ENCODE data around the gene DIP2B. TPM values are rescaled to one million over a fixed set of nuclear protein-coding genes. Genes with fewer than 3 reads are reported as not detected.
A peak's percentile ranks its signal among the peaks of the same experiment; 100 is the strongest.

The DIP2B gene
- total RNA-seq, 1 experiment from 2014 or later, result 29.4 TPM

DNA sequence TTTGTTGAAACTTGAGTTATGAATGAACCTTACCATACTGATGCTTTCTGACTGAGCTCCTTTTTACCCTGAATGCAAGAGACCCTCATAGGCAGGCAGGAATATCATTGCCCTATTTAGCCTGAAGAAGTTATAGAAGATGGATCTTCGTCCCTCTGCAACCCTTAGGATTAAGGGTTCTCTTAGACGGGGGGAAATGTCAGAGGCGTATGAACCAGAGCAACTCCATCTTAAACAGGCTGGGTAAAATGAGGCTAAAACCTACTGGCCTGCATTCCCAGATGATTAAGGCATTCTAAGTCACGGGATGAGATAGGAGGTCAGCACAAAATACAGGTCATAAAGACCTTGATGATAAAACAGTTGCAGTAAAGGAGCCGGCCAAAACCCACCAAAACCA is 266.6 kb downstream of the DIP2B start:
- H3K4me1 ChIP-seq (replicated peaks; ENCODE audit: insufficient read depth), result peaks cover 30% of the 10 kb centered on the region
- H3K9me2 ChIP-seq (ENCODE audit: insufficient read depth), result no peaks in the 10 kb centered on the region
- no peaks in the 10 kb centered on the region for H3K27me3 ChIP-seq (ENCODE audit: insufficient read depth, low read depth)
- TF ChIP-seq, protein P1, sequence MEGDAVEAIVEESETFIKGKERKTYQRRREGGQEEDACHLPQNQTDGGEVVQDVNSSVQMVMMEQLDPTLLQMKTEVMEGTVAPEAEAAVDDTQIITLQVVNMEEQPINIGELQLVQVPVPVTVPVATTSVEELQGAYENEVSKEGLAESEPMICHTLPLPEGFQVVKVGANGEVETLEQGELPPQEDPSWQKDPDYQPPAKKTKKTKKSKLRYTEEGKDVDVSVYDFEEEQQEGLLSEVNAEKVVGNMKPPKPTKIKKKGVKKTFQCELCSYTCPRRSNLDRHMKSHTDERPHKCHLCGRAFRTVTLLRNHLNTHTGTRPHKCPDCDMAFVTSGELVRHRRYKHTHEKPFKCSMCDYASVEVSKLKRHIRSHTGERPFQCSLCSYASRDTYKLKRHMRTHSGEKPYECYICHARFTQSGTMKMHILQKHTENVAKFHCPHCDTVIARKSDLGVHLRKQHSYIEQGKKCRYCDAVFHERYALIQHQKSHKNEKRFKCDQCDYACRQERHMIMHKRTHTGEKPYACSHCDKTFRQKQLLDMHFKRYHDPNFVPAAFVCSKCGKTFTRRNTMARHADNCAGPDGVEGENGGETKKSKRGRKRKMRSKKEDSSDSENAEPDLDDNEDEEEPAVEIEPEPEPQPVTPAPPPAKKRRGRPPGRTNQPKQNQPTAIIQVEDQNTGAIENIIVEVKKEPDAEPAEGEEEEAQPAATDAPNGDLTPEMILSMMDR (conservative IDR thresholded peaks at IDR 0.05), result no peak
- TF ChIP-seq EZH2 (IDR thresholded peaks at IDR 0.05; ENCODE audit: low read depth), result no peak
- intact Hi-C loops (cut with micrococcal nuclease; ENCODE audit: unreplicated experiment), result no loop called here
- peaks cover 12% of the 10 kb centered on the region for H3K36me3 ChIP-seq (ENCODE audit: low read depth)
- H3K4me3 ChIP-seq, result no peak overlapping the region
- ChIA-PET POLR2A (ENCODE audit: unreplicated experiment) (no interaction called here), CTCF (no interaction called here)
- no peak overlapping the region for H3K4me2 ChIP-seq
- peaks cover 19% of the 10 kb centered on the region for H4K20me1 ChIP-seq (ENCODE audit: insufficient read depth)
- DNase-seq, result no peak
- no peaks in the 10 kb centered on the region for H3K9me3 ChIP-seq (ENCODE audit: insufficient read depth, low read depth)
- no peak overlapping the region for H3K27ac ChIP-seq
- no peak overlapping the region for H2AFZ ChIP-seq
- H3K79me2 ChIP-seq (ENCODE audit: low read depth), result peaks cover 87% of the 10 kb centered on the region
- H3F3A ChIP-seq (ENCODE audit: insufficient read depth, low read depth), result peaks cover 26% of the 10 kb centered on the region
- no TSS peak for BruUV-seq (replicated peaks)

DNA sequence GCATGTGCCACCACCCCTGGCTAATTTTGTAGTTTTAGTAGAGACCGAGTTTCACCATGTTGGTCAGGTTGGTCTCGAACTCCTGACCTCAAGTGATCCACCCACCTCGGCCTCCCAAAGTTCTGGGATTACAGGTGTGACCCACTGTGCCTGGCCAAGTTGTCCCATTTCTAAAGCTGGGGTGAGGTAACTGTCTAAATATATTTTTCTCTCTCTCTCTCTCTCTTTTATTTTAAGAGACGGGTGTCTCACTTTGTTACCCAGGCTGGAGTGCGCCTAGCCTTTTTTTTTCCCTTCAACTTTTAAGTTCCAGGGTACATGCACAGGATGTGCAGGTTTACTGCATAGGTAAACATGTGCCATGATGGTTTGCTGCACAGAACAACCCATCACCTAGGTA is 267.7 kb downstream of the DIP2B start:
- no peak for TF ChIP-seq EZH2 (IDR thresholded peaks at IDR 0.05; ENCODE audit: low read depth)
- Histone ChIP-seq H4K20me1 (ENCODE audit: insufficient read depth) (peaks cover 19% of the 10 kb centered on the region), H3K79me2 (ENCODE audit: low read depth) (peaks cover 79% of the 10 kb centered on the region), H3K4me3 (no peak overlapping the region), H3K27ac (no peak overlapping the region), H3K9me2 (ENCODE audit: insufficient read depth) (no peaks in the 10 kb centered on the region), H2AFZ (no peak overlapping the region), H3K9me3 (ENCODE audit: insufficient read depth, low read depth) (no peaks in the 10 kb centered on the region), H3K36me3 (ENCODE audit: low read depth) (peaks cover 12% of the 10 kb centered on the region), H3F3A (ENCODE audit: insufficient read depth, low read depth) (peaks cover 26% of the 10 kb centered on the region), H3K4me2 (no peak overlapping the region), H3K4me1 (replicated peaks; ENCODE audit: insufficient read depth) (peaks cover 30% of the 10 kb centered on the region), H3K27me3 (ENCODE audit: insufficient read depth, low read depth) (no peaks in the 10 kb centered on the region)
- POLR2A ChIA-PET (ENCODE audit: unreplicated experiment), result no interaction called here
- intact Hi-C loops (cut with micrococcal nuclease; ENCODE audit: unreplicated experiment), result no loop called here
- CTCF ChIA-PET, result no interaction called here
- BruUV-seq (replicated peaks), result no TSS peak
- no peak for DNase-seq

DNA sequence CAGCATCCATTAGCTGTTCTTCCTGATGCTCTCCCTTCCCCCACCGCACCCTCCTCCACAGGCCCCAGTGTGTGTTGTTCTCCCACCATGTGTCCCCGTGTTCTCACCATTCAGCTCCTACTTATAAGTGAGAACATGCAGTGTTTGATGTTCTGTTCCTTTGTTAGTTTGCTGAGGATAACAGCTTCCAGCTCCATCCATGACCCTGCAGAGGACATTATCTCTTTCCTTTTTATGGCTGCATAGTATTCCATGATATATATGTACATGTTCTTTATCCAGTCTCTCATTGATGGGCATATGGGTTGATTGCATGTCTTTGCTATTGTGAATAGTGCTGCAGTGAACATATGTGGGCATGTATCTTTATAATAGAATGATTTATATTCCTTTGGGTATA is 268.1 kb downstream of the DIP2B start:
- Histone ChIP-seq H3K4me3 (peak overlapping the region; percentile 27; the same call in 1 of the 2 replicates), H2AFZ (no peak overlapping the region), H3K9me3 (ENCODE audit: insufficient read depth, low read depth) (no peaks in the 10 kb centered on the region), H3K27me3 (ENCODE audit: insufficient read depth, low read depth) (no peaks in the 10 kb centered on the region), H3K4me1 (replicated peaks; ENCODE audit: insufficient read depth) (peaks cover 30% of the 10 kb centered on the region), H3F3A (ENCODE audit: insufficient read depth, low read depth) (peaks cover 26% of the 10 kb centered on the region), H4K20me1 (ENCODE audit: insufficient read depth) (peaks cover 19% of the 10 kb centered on the region), H3K79me2 (ENCODE audit: low read depth) (peaks cover 79% of the 10 kb centered on the region), H3K36me3 (ENCODE audit: low read depth) (peaks cover 12% of the 10 kb centered on the region), H3K9me2 (ENCODE audit: insufficient read depth) (no peaks in the 10 kb centered on the region), H3K4me2 (peak overlapping the region; percentile 76), H3K27ac (peak overlapping the region; percentile 63)
- CTCF ChIA-PET, result no interaction called here
- DNase-seq, result no peak
- POLR2A ChIA-PET (ENCODE audit: unreplicated experiment), result no interaction called here
- intact Hi-C loops (cut with micrococcal nuclease; ENCODE audit: unreplicated experiment), result no loop called here
- no peak for TF ChIP-seq EZH2 (IDR thresholded peaks at IDR 0.05; ENCODE audit: low read depth)
- TF ChIP-seq, protein P1 (conservative IDR thresholded peaks at IDR 0.05), result no peak
- BruUV-seq (replicated peaks), result no TSS peak

DNA sequence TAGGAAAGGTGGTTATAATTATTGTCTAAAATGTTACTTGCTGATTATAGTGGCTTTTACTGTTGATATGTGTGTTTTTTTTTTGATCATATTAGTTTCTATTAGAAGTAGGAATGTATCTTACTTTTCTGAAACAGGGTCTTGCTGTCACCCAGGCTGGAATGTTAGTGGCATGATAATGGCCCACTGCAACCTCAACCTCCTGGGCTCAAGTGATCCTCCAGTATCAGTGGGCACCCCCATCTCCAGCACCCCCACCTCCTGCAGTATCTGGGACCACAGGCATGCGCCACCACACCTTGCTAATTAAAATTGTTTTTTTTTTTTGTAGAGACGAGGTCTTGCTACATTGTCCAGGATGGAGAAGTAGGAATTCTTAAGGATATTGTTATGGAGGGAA is 270.5 kb downstream of the DIP2B start:
- intact Hi-C loops (cut with micrococcal nuclease; ENCODE audit: unreplicated experiment), result no loop called here
- no peak overlapping the region for H3K4me2 ChIP-seq
- H4K20me1 ChIP-seq (ENCODE audit: insufficient read depth), result peaks cover 9% of the 10 kb centered on the region; the same call in 1 of the 2 replicates
- no TSS peak for BruUV-seq (replicated peaks)
- H3K9me3 ChIP-seq (ENCODE audit: insufficient read depth, low read depth), result no peaks in the 10 kb centered on the region
- peaks cover 18% of the 10 kb centered on the region for H3K4me1 ChIP-seq (replicated peaks; ENCODE audit: insufficient read depth)
- H3K4me3 ChIP-seq, result no peak overlapping the region
- H3K9me2 ChIP-seq (ENCODE audit: insufficient read depth), result no peaks in the 10 kb centered on the region
- no peak overlapping the region for H3K27ac ChIP-seq
- no peak overlapping the region for H2AFZ ChIP-seq
- H3K27me3 ChIP-seq (ENCODE audit: insufficient read depth, low read depth), result no peaks in the 10 kb centered on the region
- POLR2A ChIA-PET (ENCODE audit: unreplicated experiment), result no interaction called here
- H3K79me2 ChIP-seq (ENCODE audit: low read depth), result peaks cover 78% of the 10 kb centered on the region
- CTCF ChIA-PET, result no interaction called here
- no peak for TF ChIP-seq EZH2 (IDR thresholded peaks at IDR 0.05; ENCODE audit: low read depth)
- TF ChIP-seq, protein P1 (conservative IDR thresholded peaks at IDR 0.05), result no peak
- peaks cover 7% of the 10 kb centered on the region for H3K36me3 ChIP-seq (ENCODE audit: low read depth)
- DNase-seq, result no peak
- peaks cover 22% of the 10 kb centered on the region for H3F3A ChIP-seq (ENCODE audit: insufficient read depth, low read depth)

Data from PC-9 (cell line).